Sigmoid colon (tissue), 4 donors: ENCODE results near the gene ARHGAP28.

ENCODE experiments used
- CTCF ChIP-seq, 4 experiments: fragments of 450-650 bp in 3 of 4; fragments of 200-600 bp in 1 of 4; IDR thresholded peaks; one replicate each; pipeline ENCODE4 v1.5.1; 2016 to 2019; ENCODE audit warnings: antibody characterized with exemption in 4 of 4, mild to moderate bottlenecking in 3 of 4, moderate library complexity in 2 of 4
- POLR2A ChIP-seq, 2 donors: fragments of 450-650 bp; IDR thresholded peaks; one replicate each; pipeline ENCODE4 v1.6.1; 2016; ENCODE audit warnings: antibody characterized with exemption in 2 of 2, mild to moderate bottlenecking in 2 of 2, moderate library complexity in 2 of 2
- POLR2AphosphoS5 ChIP-seq, 4 donors: sonication (generic); formaldehyde crosslinking; IDR thresholded peaks; one replicate each; pipeline ENCODE4 v1.6.1; 2017; ENCODE audit warnings: antibody characterized with exemption in 4 of 4

- TF ChIP-seq POLR2AphosphoS5 (IDR thresholded peaks at IDR 0.05), result no peak
- no peak for TF ChIP-seq CTCF (IDR thresholded peaks at IDR 0.05)
- TF ChIP-seq POLR2A (IDR thresholded peaks at IDR 0.05), result no peak
Observed at GRCh38 chr18:6683112-6683876, 46.2 kb upstream of the ARHGAP28 start.
